Kidney epithelial cell (primary cell): ENCODE measurements around the gene MITF. TPM values are rescaled to one million over a fixed set of nuclear protein-coding genes. Genes with fewer than 3 reads are reported as not detected.

Experiments
- DNase-seq: peaks from one replicate; pipeline ENCODE4 v3.0.0-alpha.2; 2010; ENCODE audit warnings: low read depth
- H3K27me3 ChIP-seq: 2 replicates; pipeline ENCODE4 v1.6.0; 2011; ENCODE audit warnings: low read length; ENCODE audit not compliant: control insufficient read depth, insufficient read depth
- H3K36me3 ChIP-seq: 2 replicates; pipeline ENCODE4 v1.5.1; 2011; ENCODE audit warnings: low read length; ENCODE audit not compliant: control insufficient read depth, insufficient read depth
- H3K4me3 ChIP-seq: 2 replicates; pipeline ENCODE4 v1.5.1; 2011; ENCODE audit warnings: low read depth, mild to moderate bottlenecking, control low read depth, low read length
- total RNA-seq: library from RNA; depleted of rRNA; stranded (reverse); fragments of >200 nt; gene quantifications from 2 replicates; pipeline ENCODE4 v1.2.3, GENCODE V29; 2015
- TF ChIP-seq, protein P1 (sequence below): IDR thresholded peaks from 2 replicates; pipeline ENCODE4 v1.5.1; 2011; ENCODE audit warnings: mild to moderate bottlenecking, moderate library complexity, low read length, control low read depth, inconsistent platforms; ENCODE audit not compliant: insufficient read depth, poor library complexity, severe bottlenecking

Gene MITF
- total RNA-seq, 1 donor from 2014 or later = 5.8 TPM

DNA sequence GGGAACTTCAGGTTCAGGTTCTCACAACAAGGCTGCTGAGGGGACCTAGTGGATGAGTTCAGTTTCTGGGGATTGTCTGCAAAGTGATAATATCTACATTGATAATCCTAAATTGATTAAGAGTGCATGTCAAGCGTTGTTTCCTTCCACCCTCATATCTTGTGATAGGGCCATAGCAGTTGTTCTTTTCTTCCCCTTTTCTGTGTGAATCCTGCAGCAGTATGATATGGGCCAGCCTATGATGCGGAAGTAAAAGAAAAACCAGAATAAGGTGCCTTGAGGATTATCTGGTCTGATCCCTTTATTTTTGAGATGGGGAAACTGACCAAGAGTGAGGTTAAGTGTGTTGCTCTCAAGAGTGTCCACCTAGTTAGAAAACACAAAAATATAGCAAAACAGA, 86.2 kb downstream of the MITF start:
- Histone ChIP-seq H3K4me3 (no peak overlapping the region), H3K27me3 (no peaks in the 10 kb centered on the region), H3K36me3 (no peaks in the 10 kb centered on the region)
- TF ChIP-seq, protein P1, sequence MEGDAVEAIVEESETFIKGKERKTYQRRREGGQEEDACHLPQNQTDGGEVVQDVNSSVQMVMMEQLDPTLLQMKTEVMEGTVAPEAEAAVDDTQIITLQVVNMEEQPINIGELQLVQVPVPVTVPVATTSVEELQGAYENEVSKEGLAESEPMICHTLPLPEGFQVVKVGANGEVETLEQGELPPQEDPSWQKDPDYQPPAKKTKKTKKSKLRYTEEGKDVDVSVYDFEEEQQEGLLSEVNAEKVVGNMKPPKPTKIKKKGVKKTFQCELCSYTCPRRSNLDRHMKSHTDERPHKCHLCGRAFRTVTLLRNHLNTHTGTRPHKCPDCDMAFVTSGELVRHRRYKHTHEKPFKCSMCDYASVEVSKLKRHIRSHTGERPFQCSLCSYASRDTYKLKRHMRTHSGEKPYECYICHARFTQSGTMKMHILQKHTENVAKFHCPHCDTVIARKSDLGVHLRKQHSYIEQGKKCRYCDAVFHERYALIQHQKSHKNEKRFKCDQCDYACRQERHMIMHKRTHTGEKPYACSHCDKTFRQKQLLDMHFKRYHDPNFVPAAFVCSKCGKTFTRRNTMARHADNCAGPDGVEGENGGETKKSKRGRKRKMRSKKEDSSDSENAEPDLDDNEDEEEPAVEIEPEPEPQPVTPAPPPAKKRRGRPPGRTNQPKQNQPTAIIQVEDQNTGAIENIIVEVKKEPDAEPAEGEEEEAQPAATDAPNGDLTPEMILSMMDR = no peak
- no peak for DNase-seq

DNA sequence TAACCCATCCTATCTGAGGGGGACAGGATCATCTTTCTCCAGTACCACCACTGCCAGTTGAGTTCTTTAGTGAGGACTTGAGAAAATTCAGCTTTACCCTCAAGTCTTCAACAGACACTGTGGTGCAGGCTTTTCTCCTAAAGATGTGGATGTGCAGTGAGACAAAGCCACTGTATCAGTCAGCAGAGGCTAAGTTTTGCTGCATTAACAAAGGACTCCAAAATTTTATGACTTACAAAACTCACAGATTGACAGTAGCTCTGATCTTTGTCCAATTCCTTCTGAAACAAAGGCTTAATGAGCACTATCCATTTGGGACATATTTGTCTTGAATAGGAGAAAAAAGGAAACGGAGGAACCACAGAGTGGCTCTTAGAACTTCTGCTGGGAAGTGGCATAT, 87.9 kb downstream of the MITF start:
- no peaks in the 10 kb centered on the region for H3K27me3 ChIP-seq
- no peak overlapping the region for H3K4me3 ChIP-seq
- TF ChIP-seq, protein P1 = no peak
- no peaks in the 10 kb centered on the region for H3K36me3 ChIP-seq
- DNase-seq = no peak

DNA sequence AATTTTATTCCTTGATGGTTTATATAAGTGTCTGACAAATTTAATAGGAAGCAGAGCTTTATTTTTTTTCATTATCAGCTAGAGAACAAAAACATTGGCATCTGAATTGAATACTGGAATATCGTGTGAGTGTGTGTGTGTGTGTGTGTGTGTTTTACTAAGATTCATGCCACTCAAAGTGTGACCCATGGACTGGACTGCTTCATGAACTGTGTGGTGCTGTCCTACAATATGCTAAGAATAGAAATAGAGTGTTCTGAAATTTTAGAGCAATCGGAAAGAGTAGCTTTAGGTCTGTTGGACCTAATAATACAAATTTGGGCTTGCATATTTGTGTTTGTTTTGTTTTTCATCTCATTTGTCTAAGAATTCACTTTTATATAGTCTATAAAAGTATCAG, 89.6 kb downstream of the MITF start:
- TF ChIP-seq, protein P1 = no peak
- DNase-seq = no peak
- Histone ChIP-seq H3K4me3 (no peak overlapping the region), H3K36me3 (no peaks in the 10 kb centered on the region), H3K27me3 (no peaks in the 10 kb centered on the region)

DNA sequence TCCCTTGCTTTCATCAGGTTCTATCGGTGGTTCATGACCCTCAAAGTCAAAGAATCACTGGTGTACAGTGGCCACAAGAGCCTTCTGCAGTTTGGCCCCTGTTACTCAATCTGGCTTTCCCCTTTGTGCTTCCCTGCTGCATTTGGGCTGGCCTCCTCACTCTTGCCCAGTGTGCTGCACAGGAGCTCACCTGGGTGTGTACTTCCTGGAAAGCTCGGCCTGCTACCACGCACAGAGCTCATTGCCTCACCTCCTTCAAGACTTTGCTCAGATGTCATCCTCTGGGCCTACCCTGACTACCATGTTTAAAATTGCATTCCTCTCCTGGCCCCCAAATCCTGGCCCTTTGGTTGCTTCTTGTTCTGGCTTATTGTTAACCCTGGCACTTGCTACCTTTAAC, 90.9 kb downstream of the MITF start:
- no peak overlapping the region for H3K4me3 ChIP-seq
- DNase-seq = no peak
- no peaks in the 10 kb centered on the region for H3K36me3 ChIP-seq
- no peaks in the 10 kb centered on the region for H3K27me3 ChIP-seq
- TF ChIP-seq, protein P1 = no peak

DNA sequence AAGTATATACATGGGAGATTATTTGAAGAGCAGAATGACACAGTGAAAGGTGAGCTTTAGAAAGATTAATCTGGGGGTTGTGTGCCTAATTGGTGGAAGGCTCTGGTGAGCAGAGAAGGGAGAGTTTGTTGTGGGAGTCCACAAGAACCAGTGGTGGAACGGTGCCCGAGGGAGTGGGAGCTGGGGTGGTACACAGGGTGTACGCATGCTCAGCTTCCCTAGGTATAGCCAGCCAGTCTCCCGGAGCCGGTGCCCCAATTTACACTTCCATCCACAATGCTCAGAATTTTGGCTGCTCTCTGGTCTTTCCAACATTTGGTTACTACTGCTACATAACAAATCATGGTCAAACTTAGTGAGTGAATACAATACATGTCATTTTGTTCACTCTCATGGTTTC, 92.5 kb downstream of the MITF start:
- no peaks in the 10 kb centered on the region for H3K36me3 ChIP-seq
- DNase-seq = no peak
- H3K27me3 ChIP-seq = no peaks in the 10 kb centered on the region
- H3K4me3 ChIP-seq = no peak overlapping the region
- TF ChIP-seq, protein P1 = no peak

DNA sequence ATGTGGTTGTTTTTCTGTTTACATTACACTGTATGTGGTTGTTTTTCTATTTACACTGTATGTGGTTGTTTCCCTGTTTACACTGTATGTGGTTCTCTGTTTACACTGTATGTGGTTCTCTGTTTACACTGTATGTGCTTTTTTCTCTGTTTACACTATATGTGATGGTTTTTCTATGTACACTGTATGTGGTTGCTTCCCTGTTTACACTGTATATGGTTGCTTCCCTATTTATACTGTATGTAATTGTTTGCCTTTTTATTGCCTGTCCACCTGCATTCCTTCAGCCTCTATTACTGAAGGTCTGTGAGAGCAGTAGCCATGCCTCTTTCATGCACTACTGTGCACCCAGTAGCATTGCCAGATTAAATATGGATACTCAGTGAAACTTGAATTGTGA, 94.3 kb downstream of the MITF start:
- H3K27me3 ChIP-seq = no peaks in the 10 kb centered on the region
- DNase-seq = no peak
- H3K4me3 ChIP-seq = no peak overlapping the region
- H3K36me3 ChIP-seq = no peaks in the 10 kb centered on the region
- TF ChIP-seq, protein P1 = no peak
